IMR-90 (cell line): Measurements from ENCODE around the gene EXOC6. TPM values are rescaled to one million over a fixed set of nuclear protein-coding genes. Genes with fewer than 3 reads are reported as not detected.

Source experiments
- ATAC-seq: fragments of 200-7000 bp; cut with Tn5 transposase; 2 replicates; pipeline ENCODE4 v1.9.1; 2020; ENCODE audit warnings: low read depth, mild to moderate bottlenecking, moderate library complexity
- BruUV-seq: library from RNA; stranded (reverse); fragments of 400-500 nt; replicated peaks from 2 replicates; lab custom pipeline; 2021; lab: Mats Ljungman, UMichigan
- CTCF ChIA-PET: fragments of 300-600 bp; formaldehyde crosslinking; extraction: SDS; loops from one replicate; lab custom pipeline; 2021; ENCODE audit warnings: antibody characterized with exemption; lab: Yijun Ruan, JAX
- POLR2A ChIA-PET: fragments of 300-600 bp; sonication (Branson Sonifier 250); formaldehyde crosslinking; loops from one replicate; lab custom pipeline; 2022; ENCODE audit warnings: antibody characterized with exemption; ENCODE audit not compliant: unreplicated experiment; lab: Charles Lee
- DNase-seq: peaks from one replicate; pipeline ENCODE4 v3.0.0; 2013
- H2AFZ ChIP-seq: replicated peaks from 2 replicates; pipeline ENCODE3; 2013; ENCODE audit warnings: low read length, mild to moderate bottlenecking; ENCODE audit not compliant: poor library complexity
- H2AK5ac ChIP-seq: 2 replicates; pipeline ENCODE4 v1.6.1; 2013; ENCODE audit warnings: low read depth, low read length, inconsistent platforms
- H2AK9ac ChIP-seq: replicated peaks from 2 replicates; pipeline ENCODE3; 2013; ENCODE audit warnings: mild to moderate bottlenecking, low read depth, low read length, moderate library complexity; ENCODE audit not compliant: poor library complexity
- H2BK120ac ChIP-seq: 2 replicates; pipeline ENCODE4 v1.6.1; 2013; ENCODE audit warnings: low read depth, low read length, inconsistent platforms
- H2BK15ac ChIP-seq: 3 replicates; pipeline ENCODE4 v1.6.1; 2013; ENCODE audit warnings: low read depth, low read length, inconsistent platforms
- H2BK20ac ChIP-seq: 2 replicates; pipeline ENCODE4 v1.6.1; 2013; ENCODE audit warnings: low read depth, mild to moderate bottlenecking, inconsistent platforms, low read length, moderate library complexity
- H2BK5ac ChIP-seq: 2 replicates; pipeline ENCODE4 v1.6.1; 2013; ENCODE audit warnings: mild to moderate bottlenecking, low read depth, low read length, inconsistent platforms; ENCODE audit not compliant: poor library complexity, severe bottlenecking
- H3K14ac ChIP-seq: replicated peaks from 2 replicates; pipeline ENCODE4 v1.6.1; 2013; ENCODE audit warnings: low read depth, low read length, inconsistent platforms
- H3K18ac ChIP-seq: 2 replicates; pipeline ENCODE4 v1.6.1; 2013; ENCODE audit warnings: low read depth, low read length, control low read depth
- H3K23ac ChIP-seq: 2 replicates; pipeline ENCODE4 v1.6.1; 2013; ENCODE audit warnings: low read depth, low read length, inconsistent platforms
- H3K27ac ChIP-seq: 2 replicates; pipeline ENCODE4 v1.5.1; 2013; ENCODE audit warnings: mild to moderate bottlenecking, control low read depth, low read length; ENCODE audit not compliant: insufficient read depth
- H3K27me3 ChIP-seq: 2 replicates; pipeline ENCODE4 v1.6.1; 2013; ENCODE audit warnings: low read length; ENCODE audit not compliant: control insufficient read depth, insufficient read depth
- H3K36me3 ChIP-seq: 2 replicates; pipeline ENCODE4 v1.6.1; 2013; ENCODE audit warnings: low read length, mixed read lengths; ENCODE audit not compliant: control insufficient read depth, insufficient read depth
- H3K4ac ChIP-seq: 2 replicates; pipeline ENCODE4 v1.6.1; 2013; ENCODE audit warnings: low read depth, low read length, inconsistent platforms
- H3K4me1 ChIP-seq: 2 replicates; pipeline ENCODE4 v1.6.1; 2013; ENCODE audit warnings: low read length, mixed read lengths; ENCODE audit not compliant: control insufficient read depth, insufficient read depth
- H3K4me2 ChIP-seq: 2 replicates; pipeline ENCODE4 v1.6.1; 2013; ENCODE audit warnings: low read depth, mild to moderate bottlenecking, control low read depth, low read length, moderate library complexity
- H3K4me3 ChIP-seq: 2 replicates; pipeline ENCODE4 v1.5.1; 2013; ENCODE audit warnings: low read depth, mild to moderate bottlenecking, control low read depth, low read length, moderate library complexity; ENCODE audit not compliant: insufficient read depth
- H3K56ac ChIP-seq: 2 replicates; pipeline ENCODE4 v1.6.1; 2013; ENCODE audit warnings: low read length, inconsistent platforms; ENCODE audit not compliant: insufficient read depth; ENCODE audit errors: extremely low read depth
- H3K79me1 ChIP-seq, 2 experiments: 2 replicates each; pipeline ENCODE4 v1.6.1; 2013; ENCODE audit warnings: low read length in 2 of 2, inconsistent platforms in 1 of 2, low read depth in 1 of 2
- H3K9ac ChIP-seq: 2 replicates; pipeline ENCODE4 v1.6.1; 2013; ENCODE audit warnings: low read depth, low read length, control low read depth
- H3K9me1 ChIP-seq: 2 replicates; pipeline ENCODE4 v1.6.1; 2013; ENCODE audit warnings: low read length, inconsistent platforms; ENCODE audit not compliant: insufficient read depth
- H3K9me3 ChIP-seq: 2 replicates; pipeline ENCODE4 v1.6.1; 2013; ENCODE audit warnings: low read length; ENCODE audit not compliant: control insufficient read depth, insufficient read depth
- H4K20me1 ChIP-seq: 2 replicates; pipeline ENCODE4 v1.6.1; 2013; ENCODE audit warnings: low read length, inconsistent platforms; ENCODE audit not compliant: insufficient read depth
- H4K5ac ChIP-seq: 2 replicates; pipeline ENCODE4 v1.6.1; 2013; ENCODE audit warnings: mild to moderate bottlenecking, low read depth, low read length, control low read depth
- H4K8ac ChIP-seq, 2 experiments: 2 replicates each; pipeline ENCODE4 v1.6.1; 2013; ENCODE audit warnings: low read depth in 2 of 2, low read length in 2 of 2, control low read depth in 1 of 2, inconsistent platforms in 1 of 2
- H4K91ac ChIP-seq: 2 replicates; pipeline ENCODE4 v1.6.1; 2013; ENCODE audit warnings: low read depth, low read length, inconsistent platforms; ENCODE audit not compliant: insufficient read depth
- BHLHE40 ChIP-seq: fragments of 150-350 bp; IDR thresholded peaks from 2 replicates; pipeline ENCODE4 v1.6.1; 2016; ENCODE audit warnings: mild to moderate bottlenecking, low read depth, low read length
- CEBPB ChIP-seq: IDR thresholded peaks from 2 replicates; pipeline ENCODE4 v1.6.1; 2012; ENCODE audit warnings: low read depth, low read length, improper control_type of control experiment
- CHD1 ChIP-seq: IDR thresholded peaks from 2 replicates; pipeline ENCODE4 v1.6.1; 2012; ENCODE audit warnings: low read depth, low read length, improper control_type of control experiment
- CTCF ChIP-seq: conservative IDR thresholded peaks from 2 replicates; pipeline ENCODE4 v1.5.1; 2012; ENCODE audit warnings: mild to moderate bottlenecking, low read depth, low read length, improper control_type of control experiment
- ELK1 ChIP-seq: fragments of 150-350 bp; IDR thresholded peaks from 2 replicates; pipeline ENCODE4 v1.6.1; 2016; ENCODE audit warnings: low read depth, mild to moderate bottlenecking, low read length, moderate library complexity, borderline replicate concordance
- FOS ChIP-seq: fragments of 150-350 bp; IDR thresholded peaks from 2 replicates; pipeline ENCODE4 v1.6.1; 2016; ENCODE audit warnings: low read depth, low read length
- MAFK ChIP-seq: IDR thresholded peaks from 2 replicates; pipeline ENCODE4 v1.6.1; 2012; ENCODE audit warnings: low read depth, low read length, improper control_type of control experiment
- MAZ ChIP-seq: IDR thresholded peaks from 2 replicates; pipeline ENCODE4 v1.6.1; 2012; ENCODE audit warnings: low read depth, mild to moderate bottlenecking, low read length, improper control_type of control experiment, moderate library complexity, borderline replicate concordance
- MXI1 ChIP-seq: IDR thresholded peaks from 2 replicates; pipeline ENCODE4 v1.6.1; 2012; ENCODE audit warnings: low read depth, mild to moderate bottlenecking, low read length, moderate library complexity, borderline replicate concordance
- NFE2L2 ChIP-seq: fragments of 150-350 bp; IDR thresholded peaks from 2 replicates; pipeline ENCODE4 v1.6.1; 2016; ENCODE audit warnings: low read depth, mild to moderate bottlenecking, low read length
- POLR2A ChIP-seq: IDR thresholded peaks from 2 replicates; pipeline ENCODE4 v1.6.1; 2012; ENCODE audit warnings: mild to moderate bottlenecking, low read depth, low read length
- RAD21 ChIP-seq: IDR thresholded peaks from 2 replicates; pipeline ENCODE4 v1.6.1; 2012; ENCODE audit warnings: low read length, improper control_type of control experiment
- RCOR1 ChIP-seq: IDR thresholded peaks from 2 replicates; pipeline ENCODE4 v1.6.1; 2012; ENCODE audit warnings: mild to moderate bottlenecking, low read length, improper control_type of control experiment; ENCODE audit not compliant: insufficient replicate concordance
- RFX5 ChIP-seq: IDR thresholded peaks from 2 replicates; pipeline ENCODE4 v1.8.0; 2012; ENCODE audit warnings: low read depth, mild to moderate bottlenecking, low read length, moderate library complexity
- USF2 ChIP-seq: fragments of 150-350 bp; IDR thresholded peaks from 2 replicates; pipeline ENCODE4 v1.6.1; 2017; ENCODE audit warnings: mild to moderate bottlenecking, antibody characterized with exemption, low read length, low read depth
- whole genome bisulfite sequencing, 2 experiments: methylation state at CpG; one replicate each; pipeline versions ENCODE4 v1.1.5 to v1.1.7; 2013; ENCODE audit warnings: missing lambda C conversion rate in 2 of 2; ENCODE audit not compliant: insufficient read length in 1 of 2; ENCODE audit errors: extremely low coverage in 2 of 2; 5-methylcytosine and 5-hydroxymethylcytosine counted together
- dilution Hi-C: fragments of 300-500 bp; cut with HindIII; formaldehyde crosslinking; loops from one replicate; pipeline ENCODE4 v1.14.3; 2018; ENCODE audit warnings: low sequenced_read_pairs; ENCODE audit not compliant: unreplicated experiment
- in situ Hi-C: fragments of 300-500 bp; cut with MboI; formaldehyde crosslinking; loops from 3 replicates; pipeline ENCODE4 v1.14.3; 2019; ENCODE audit warnings: low sequenced_read_pairs, inconsistent platforms, mixed read lengths
- intact Hi-C: fragments of 100-400 bp; cut with micrococcal nuclease; formaldehyde crosslinking; loops from 2 replicates; pipeline ENCODE4 v1.10.0; 2022
- polyA plus RNA-seq, 3 experiments: library from polyadenylated mRNA; depleted of rRNA; stranded (reverse); fragments of >200 nt; gene quantifications; 2 replicates each; pipeline ENCODE4 v1.2.3, GENCODE V29; 2012; ENCODE audit warnings: low replicate concordance in 1 of 3
- total RNA-seq: library from RNA; depleted of rRNA; stranded (reverse); fragments of >200 nt; gene quantifications from 2 replicates; pipeline ENCODE4 v1.2.3, GENCODE V29; 2012

Gene EXOC6
- total and polyA plus RNA-seq, 2 of the 4 experiments (the other 2 are of a cell fraction), result 4.5 to 11.5 TPM

- ChIA-PET POLR2A (no interaction called here), CTCF (no interaction called here)
- Histone ChIP-seq H3K18ac (no peak within 1 kb of the TSS), H3K4me1 (peaks cover 2% of the 10 kb centered on the region; the same call in 1 of the 2 replicates), H2BK5ac (no peak within 1 kb of the TSS), H4K8ac (no peak within 1 kb of the TSS), H3K9me1 (no peaks in the 10 kb centered on the region), H3K4me3 (no peak within 1 kb of the TSS), H3K27me3 (peaks cover 50% of the 10 kb centered on the region), H4K5ac (no peak within 1 kb of the TSS), H3K4ac (no peak within 1 kb of the TSS), H3K9me3 (no peaks in the 10 kb centered on the region), H3K14ac (no peak within 1 kb of the TSS), H3K9ac (no peak within 1 kb of the TSS), H3K27ac (no peak within 1 kb of the TSS), H2AFZ (no peak within 1 kb of the TSS), H3K79me1 (no peaks in the 10 kb centered on the region), H2BK15ac (no peak within 1 kb of the TSS), H3K4me2 (no peak within 1 kb of the TSS), H2BK20ac (no peak within 1 kb of the TSS), H2AK9ac (no peak within 1 kb of the TSS), H3K36me3 (no peaks in the 10 kb centered on the region; the same call in 1 of the 2 replicates), H2BK120ac (no peak within 1 kb of the TSS), H4K20me1 (no peaks in the 10 kb centered on the region; the same call in 1 of the 2 replicates), H3K23ac (no peak within 1 kb of the TSS), H2AK5ac (no peak within 1 kb of the TSS), H3K56ac (no peak within 1 kb of the TSS), H4K91ac (no peak within 1 kb of the TSS)
- dilution Hi-C loops (no loop called here), intact Hi-C loops (no loop called here), in situ Hi-C loops (no loop called here)
- no peak for DNase-seq
- no peak for ATAC-seq
- BruUV-seq, result no TSS peak
- WGBS, 2 experiments, result 28% methylated on average over 23 of the region's 67 CpGs; no CpG with 5 or more reads in 1 of the 2 experiments
- no peak for TF ChIP-seq RFX5
- no peak for TF ChIP-seq MAZ
- no peak for TF ChIP-seq NFE2L2
- TF ChIP-seq RAD21, result no peak
- no peak for TF ChIP-seq MAFK
- no peak for TF ChIP-seq BHLHE40
- TF ChIP-seq MXI1, result no peak
- TF ChIP-seq CHD1, result no peak
- TF ChIP-seq USF2, result no peak
- TF ChIP-seq POLR2A, result no peak
- TF ChIP-seq CTCF, result no peak
- no peak for TF ChIP-seq RCOR1
- no peak for TF ChIP-seq CEBPB
- no peak for TF ChIP-seq FOS
- no peak for TF ChIP-seq ELK1
These were observed 211.9 kb downstream of the EXOC6 start, which contains the start of gene CYP26C1 for GRCh38 chr10:93059975-93060886. Gene CYP26C1, plus strand, starts transcription at chr10:93060798. Its CDS starts 466 bp downstream, at chr10:93061264.
